ENCODE results near the gene CLBA1. TPM values are rescaled to one million over a fixed set of nuclear protein-coding genes. Genes with fewer than 3 reads are reported as not detected.

The CLBA1 gene
- total and polyA plus RNA-seq, 2 experiments from 2014 or later = 1.6 to 1.8 TPM

- DNase-seq (ENCODE audit: low spot score) (no peak), ATAC-seq (no peak; the same call in 2 of the 3 replicates)
- no peaks in the 10 kb centered on the region for H3F3A ChIP-seq (replicated peaks; ENCODE audit: low read depth)
- no peaks in the 10 kb centered on the region for H3K9me2 ChIP-seq (ENCODE audit: insufficient read depth)
- Mint-ChIP-seq H3K27ac (0 out of 2 replicates have a peak overlapping the region, but pooled peaks have one; percentile 31), H3K4me3 (no peak overlapping the region), H3K27me3 (ENCODE audit: insufficient read depth, low read depth, poor library complexity) (peaks cover 15% of the 10 kb centered on the region), H3K9me3 (no peaks in the 10 kb centered on the region), H3K4me1 (peaks cover 42% of the 10 kb centered on the region), H3K36me3 (ENCODE audit: low read depth) (peaks cover 48% of the 10 kb centered on the region)
- peaks cover 61% of the 10 kb centered on the region for H4K20me1 ChIP-seq (replicated peaks; ENCODE audit: insufficient read depth)
- H2AFZ ChIP-seq = no peak overlapping the region
- no peaks in the 10 kb centered on the region for H3K27me3 ChIP-seq (ENCODE audit: insufficient read depth)
- TF ChIP-seq CREB1 (CRISPR knock-in tag; IDR thresholded peaks at IDR 0.05; ENCODE audit: low read depth) = no peak
- peak in 1 of 2 experiments; percentile 29; a peak in 3 of 4 replicates for TF ChIP-seq CTCF (conservative IDR thresholded peaks at IDR 0.05; ENCODE audit: low read depth in 2 of 2)
- H3K4me1 ChIP-seq (ENCODE audit: insufficient read depth) = peaks cover 23% of the 10 kb centered on the region
- H3K27ac ChIP-seq (ENCODE audit: low read depth) = no peak overlapping the region
- H3K4me3 ChIP-seq = no peak overlapping the region
- no peak overlapping the region for H3K4me2 ChIP-seq
- peaks cover 13% of the 10 kb centered on the region for H3K36me3 ChIP-seq (ENCODE audit: insufficient read depth)
- peaks cover 86% of the 10 kb centered on the region for H3K79me2 ChIP-seq (replicated peaks; ENCODE audit: insufficient read depth)
Observed at GRCh38 chr14:105012171-105012985, 26.8 kb downstream of the CLBA1 start.

- H3K9me2 ChIP-seq (ENCODE audit: insufficient read depth) = no peaks in the 10 kb centered on the region
- H2AFZ ChIP-seq = no peak overlapping the region
- H3K27me3 ChIP-seq (ENCODE audit: insufficient read depth) = no peaks in the 10 kb centered on the region
- DNase-seq (ENCODE audit: low spot score) = no peak
- no peaks in the 10 kb centered on the region for H3F3A ChIP-seq (replicated peaks; ENCODE audit: low read depth)
- Mint-ChIP-seq H3K4me3 (no peak overlapping the region; the same call in 2 of the 3 replicates), H3K9me3 (no peaks in the 10 kb centered on the region), H3K27ac (no peak overlapping the region), H3K4me1 (peaks cover 50% of the 10 kb centered on the region), H3K27me3 (ENCODE audit: insufficient read depth, low read depth, poor library complexity) (peaks cover 12% of the 10 kb centered on the region), H3K36me3 (ENCODE audit: low read depth) (peaks cover 47% of the 10 kb centered on the region)
- no peak overlapping the region for H3K4me3 ChIP-seq
- peaks cover 69% of the 10 kb centered on the region for H4K20me1 ChIP-seq (replicated peaks; ENCODE audit: insufficient read depth)
- H3K79me2 ChIP-seq (replicated peaks; ENCODE audit: insufficient read depth) = peaks cover 94% of the 10 kb centered on the region
- ATAC-seq = no peak
- H3K4me1 ChIP-seq (ENCODE audit: insufficient read depth) = peaks cover 25% of the 10 kb centered on the region
- H3K36me3 ChIP-seq (ENCODE audit: insufficient read depth) = peaks cover 13% of the 10 kb centered on the region
- peak overlapping the region; percentile 19; the same call in 1 of the 2 replicates for H3K27ac ChIP-seq (ENCODE audit: low read depth)
- H3K4me2 ChIP-seq = no peak overlapping the region
- TF ChIP-seq ETS1 (IDR thresholded peaks at IDR 0.05) (no peak), POLR2AphosphoS5 (IDR thresholded peaks at IDR 0.05; ENCODE audit: low read depth) (no peak), NANOG (IDR thresholded peaks at IDR 0.05; ENCODE audit: borderline replicate concordance) (no peak), CTCF (conservative IDR thresholded peaks at IDR 0.05; ENCODE audit: low read depth in 2 of 2) (no peak), CREB1 (CRISPR knock-in tag; IDR thresholded peaks at IDR 0.05; ENCODE audit: low read depth) (no peak), REST (IDR thresholded peaks at IDR 0.05; ENCODE audit: unreplicated experiment) (no peak), STAT1 (IDR thresholded peaks at IDR 0.05; ENCODE audit: unreplicated experiment) (no peak), ZNF114 (CRISPR knock-in tag; IDR thresholded peaks at IDR 0.05) (no peak), JUNB (IDR thresholded peaks at IDR 0.05; ENCODE audit: unreplicated experiment) (no peak), EZH2 (IDR thresholded peaks at IDR 0.05; ENCODE audit: low read depth, unreplicated experiment) (no peak)
Observed at GRCh38 chr14:105013150-105013785, 27.7 kb downstream of the CLBA1 start.

Data from GM23338 (cell line).